Osteoblast (primary cell): ENCODE measurements around the gene MAPK14. TPM values are rescaled to one million over a fixed set of nuclear protein-coding genes. Genes with fewer than 3 reads are reported as not detected.

Experiments used
- DNase-seq: peaks from one replicate; pipeline ENCODE4 v3.0.0; 2011; ENCODE audit warnings: low spot score, mixed read lengths; ENCODE audit not compliant: insufficient read length; ENCODE audit errors: missing footprints
- H2AFZ ChIP-seq: 2 replicates; pipeline ENCODE4 v1.6.0; 2011; ENCODE audit warnings: mild to moderate bottlenecking, low read length
- H3K27ac ChIP-seq: 2 replicates; pipeline ENCODE4 v1.5.1; 2011; ENCODE audit warnings: mild to moderate bottlenecking, low read depth, low read length, moderate library complexity
- H3K27me3 ChIP-seq: 2 replicates; pipeline ENCODE4 v1.6.0; 2012; ENCODE audit warnings: mild to moderate bottlenecking, control low read depth, inconsistent platforms, low read length, moderate library complexity; ENCODE audit not compliant: insufficient read depth
- H3K36me3 ChIP-seq: 2 replicates; pipeline ENCODE4 v1.5.1; 2011; ENCODE audit warnings: mild to moderate bottlenecking, low read length, control low read depth, moderate library complexity; ENCODE audit not compliant: insufficient read depth
- H3K4me1 ChIP-seq: 2 replicates; pipeline ENCODE4 v1.5.1; 2011; ENCODE audit warnings: mild to moderate bottlenecking, low read length, control low read depth, moderate library complexity; ENCODE audit not compliant: insufficient read depth
- H3K4me2 ChIP-seq: 2 replicates; pipeline ENCODE4 v1.6.0; 2011; ENCODE audit warnings: mild to moderate bottlenecking, low read length; ENCODE audit not compliant: insufficient read depth
- H3K4me3 ChIP-seq: fragments of 200-600 bp; sonication (generic); 3 replicates; pipeline ENCODE4 v1.5.1; 2012; ENCODE audit warnings: mild to moderate bottlenecking, low read length, inconsistent platforms; ENCODE audit not compliant: insufficient read depth
- H3K79me2 ChIP-seq: 2 replicates; pipeline ENCODE4 v1.6.0; 2012; ENCODE audit warnings: mild to moderate bottlenecking, low read length, control low read depth, inconsistent platforms; ENCODE audit not compliant: insufficient read depth
- H3K9me3 ChIP-seq: 2 replicates; pipeline ENCODE4 v1.5.1; 2011; ENCODE audit warnings: low read depth, low read length, control low read depth
- H4K20me1 ChIP-seq: 2 replicates; pipeline ENCODE4 v1.6.0; 2012; ENCODE audit warnings: mild to moderate bottlenecking, low read length, control low read depth; ENCODE audit not compliant: insufficient read depth
- total RNA-seq: library from RNA; depleted of rRNA; stranded (reverse); fragments of >200 nt; gene quantifications from 2 replicates; pipeline ENCODE4 v1.2.3, GENCODE V29; 2012
- TF ChIP-seq, protein P1 (sequence below): IDR thresholded peaks from 2 replicates; pipeline ENCODE4 v1.5.1; 2011; ENCODE audit warnings: mild to moderate bottlenecking, low read depth, low read length, moderate library complexity; ENCODE audit errors: extremely low read depth

Gene MAPK14
- total RNA-seq, 1 donor, result 90.5 TPM

- peaks cover 35% of the 10 kb centered on the region for H4K20me1 ChIP-seq
- peaks cover 9% of the 10 kb centered on the region for H3K36me3 ChIP-seq
- H3K27me3 ChIP-seq, result no peaks in the 10 kb centered on the region
- no peak overlapping the region for H2AFZ ChIP-seq
- no peak overlapping the region for H3K4me2 ChIP-seq
- TF ChIP-seq, protein P1, sequence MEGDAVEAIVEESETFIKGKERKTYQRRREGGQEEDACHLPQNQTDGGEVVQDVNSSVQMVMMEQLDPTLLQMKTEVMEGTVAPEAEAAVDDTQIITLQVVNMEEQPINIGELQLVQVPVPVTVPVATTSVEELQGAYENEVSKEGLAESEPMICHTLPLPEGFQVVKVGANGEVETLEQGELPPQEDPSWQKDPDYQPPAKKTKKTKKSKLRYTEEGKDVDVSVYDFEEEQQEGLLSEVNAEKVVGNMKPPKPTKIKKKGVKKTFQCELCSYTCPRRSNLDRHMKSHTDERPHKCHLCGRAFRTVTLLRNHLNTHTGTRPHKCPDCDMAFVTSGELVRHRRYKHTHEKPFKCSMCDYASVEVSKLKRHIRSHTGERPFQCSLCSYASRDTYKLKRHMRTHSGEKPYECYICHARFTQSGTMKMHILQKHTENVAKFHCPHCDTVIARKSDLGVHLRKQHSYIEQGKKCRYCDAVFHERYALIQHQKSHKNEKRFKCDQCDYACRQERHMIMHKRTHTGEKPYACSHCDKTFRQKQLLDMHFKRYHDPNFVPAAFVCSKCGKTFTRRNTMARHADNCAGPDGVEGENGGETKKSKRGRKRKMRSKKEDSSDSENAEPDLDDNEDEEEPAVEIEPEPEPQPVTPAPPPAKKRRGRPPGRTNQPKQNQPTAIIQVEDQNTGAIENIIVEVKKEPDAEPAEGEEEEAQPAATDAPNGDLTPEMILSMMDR, result no peak
- DNase-seq, result no peak
- peaks cover 51% of the 10 kb centered on the region for H3K79me2 ChIP-seq
- peaks cover under 1% of the 10 kb centered on the region for H3K4me1 ChIP-seq
- H3K9me3 ChIP-seq, result no peaks in the 10 kb centered on the region
- no peak overlapping the region for H3K27ac ChIP-seq
- no peak overlapping the region for H3K4me3 ChIP-seq
Measured at GRCh38 chr6:36072681-36073080, 45.1 kb downstream of the MAPK14 start.

- H3K4me3 ChIP-seq, result no peak overlapping the region
- no peak overlapping the region for H3K4me2 ChIP-seq
- H3K27ac ChIP-seq, result no peak overlapping the region
- no peak overlapping the region for H2AFZ ChIP-seq
- H3K36me3 ChIP-seq, result peaks cover 15% of the 10 kb centered on the region
- DNase-seq, result no peak
- H4K20me1 ChIP-seq, result peaks cover 29% of the 10 kb centered on the region
- H3K79me2 ChIP-seq, result peaks cover 42% of the 10 kb centered on the region
- no peaks in the 10 kb centered on the region for H3K27me3 ChIP-seq
- H3K4me1 ChIP-seq, result no peaks in the 10 kb centered on the region
- H3K9me3 ChIP-seq, result no peaks in the 10 kb centered on the region
- TF ChIP-seq, protein P1, result no peak
Measured at GRCh38 chr6:36073587-36073986, 46.0 kb downstream of the MAPK14 start.

DNA sequence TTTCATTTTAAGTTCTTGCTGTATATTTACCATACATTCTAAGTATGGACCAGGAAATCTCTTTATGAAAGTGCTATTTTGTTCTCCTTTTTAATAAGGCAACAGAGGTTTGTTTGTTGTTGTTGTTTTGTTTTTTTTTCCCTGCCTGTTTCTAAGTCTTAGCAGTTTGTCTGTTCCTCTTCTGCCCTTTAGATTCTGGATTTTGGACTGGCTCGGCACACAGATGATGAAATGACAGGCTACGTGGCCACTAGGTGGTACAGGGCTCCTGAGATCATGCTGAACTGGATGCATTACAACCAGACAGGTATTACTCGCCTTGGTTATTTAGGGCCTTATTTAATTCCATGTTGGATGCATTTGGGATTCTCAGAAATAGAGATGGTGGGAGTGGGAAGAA lies 48.0 kb downstream of the MAPK14 start:
- H3K79me2 ChIP-seq, result peaks cover 22% of the 10 kb centered on the region

DNA sequence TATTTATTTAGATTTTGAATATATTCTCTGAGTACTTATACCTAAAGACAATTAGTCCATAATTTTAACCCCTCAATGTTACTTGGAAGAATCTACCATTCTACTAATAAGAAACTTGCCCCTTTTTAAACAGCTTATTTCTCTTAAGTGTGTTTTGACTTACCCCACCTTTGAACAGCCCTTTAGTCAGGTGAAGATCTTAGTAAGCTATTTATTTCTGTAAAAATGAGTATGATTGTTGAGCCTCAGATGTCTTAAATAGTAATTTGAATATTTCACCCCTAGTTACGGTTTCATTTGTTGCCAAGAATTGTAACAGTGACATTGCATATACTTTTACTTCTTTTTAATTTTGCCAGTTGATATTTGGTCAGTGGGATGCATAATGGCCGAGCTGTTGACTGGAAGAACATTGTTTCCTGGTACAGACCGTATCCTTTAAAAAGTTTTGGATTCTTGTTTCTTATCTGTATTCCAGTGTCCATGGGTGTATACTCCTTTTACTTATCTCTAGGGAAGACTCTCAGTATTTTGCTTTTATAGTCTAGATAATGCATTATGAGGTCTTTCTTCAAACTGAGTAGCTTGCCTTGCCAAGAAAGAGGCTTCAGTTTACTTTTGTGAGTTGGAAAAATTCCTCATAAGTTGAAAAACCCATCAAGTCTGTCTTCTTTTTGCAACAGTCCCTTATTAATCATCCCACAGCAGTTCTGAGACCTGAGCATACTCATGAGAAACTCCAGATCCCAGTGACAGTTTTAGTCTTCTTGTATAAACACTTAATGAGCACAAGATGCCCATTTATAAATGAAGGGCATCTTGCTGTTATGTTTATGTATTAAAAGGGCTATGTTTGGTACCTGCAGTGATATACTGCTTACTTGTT lies 48.8 kb downstream of the MAPK14 start:
- Histone ChIP-seq H4K20me1 (peaks cover 6% of the 10 kb centered on the region), H2AFZ (no peak overlapping the region), H3K4me2 (no peak overlapping the region), H3K9me3 (no peaks in the 10 kb centered on the region), H3K36me3 (peaks cover 37% of the 10 kb centered on the region), H3K79me2 (peaks cover 19% of the 10 kb centered on the region), H3K27me3 (no peaks in the 10 kb centered on the region), H3K4me1 (no peaks in the 10 kb centered on the region), H3K4me3 (no peak overlapping the region), H3K27ac (no peak overlapping the region)
- DNase-seq, result peak; percentile 72
- TF ChIP-seq, protein P1, result no peak

More for the DNA sequence above, 48.0 kb downstream of the MAPK14 start:
- no peak for DNase-seq
- H3K4me2 ChIP-seq, result no peak overlapping the region
- H3K4me3 ChIP-seq, result no peak overlapping the region
- H4K20me1 ChIP-seq, result peaks cover 9% of the 10 kb centered on the region
- H2AFZ ChIP-seq, result no peak overlapping the region
- TF ChIP-seq, protein P1, result no peak
- H3K27ac ChIP-seq, result no peak overlapping the region
- H3K4me1 ChIP-seq, result no peaks in the 10 kb centered on the region
- H3K27me3 ChIP-seq, result no peaks in the 10 kb centered on the region
- H3K36me3 ChIP-seq, result peaks cover 29% of the 10 kb centered on the region
- no peaks in the 10 kb centered on the region for H3K9me3 ChIP-seq
